Heart right ventricle (tissue), 16 donors: ENCODE results near the gene RFPL1. TPM values are rescaled to one million over a fixed set of nuclear protein-coding genes. Genes with fewer than 3 reads are reported as not detected.
"Not testable (repeated sequence)": the region's sequence is repeated elsewhere in the genome, so short reads cannot be mapped to it uniquely, and the experiment has no call there.

ENCODE experiments used
- ATAC-seq, 8 donors: fragments of 200-7000 bp; cut with Tn5 transposase; one replicate each; pipeline ENCODE4 v1.9.1; 2020; ENCODE audit warnings: mild to moderate bottlenecking in 8 of 8, moderate library complexity in 8 of 8, moderate number of reproducible peaks in 1 of 8
- DNase-seq, 2 donors: peaks; one replicate each; pipeline ENCODE4 v3.0.0-alpha.2; 2020
- H3K27ac ChIP-seq, 10 donors: fragments of 200-600 bp; sonication (generic) in 2 of 10; one replicate each; pipeline versions ENCODE4 v1.5.0 to v1.8.0; 2020 to 2022; ENCODE audit warnings: mild to moderate bottlenecking in 3 of 10
- H3K27me3 ChIP-seq, 7 donors: fragments of 200-600 bp; one replicate each; pipeline ENCODE4 v1.8.0; 2021 to 2022; ENCODE audit warnings: mild to moderate bottlenecking in 2 of 7
- H3K36me3 ChIP-seq, 9 donors: fragments of 200-600 bp; sonication (generic) in 1 of 9; one replicate each; pipeline versions ENCODE4 v1.5.0 to v1.8.0; 2020 to 2022; ENCODE audit warnings: mild to moderate bottlenecking in 2 of 9
- H3K4me1 ChIP-seq, 9 donors: fragments of 200-600 bp; sonication (generic) in 1 of 9; one replicate each; pipeline versions ENCODE4 v1.5.0 to v1.8.0; 2020 to 2022; ENCODE audit warnings: mild to moderate bottlenecking in 4 of 9
- H3K4me3 ChIP-seq, 10 donors: fragments of 200-600 bp; sonication (generic) in 2 of 10; one replicate each; pipeline versions ENCODE4 v1.5.0 to v1.8.0; 2020 to 2022; ENCODE audit warnings: mild to moderate bottlenecking in 7 of 10, moderate library complexity in 2 of 10
- H3K9me3 ChIP-seq, 11 donors: fragments of 200-600 bp in 10 of 11; sonication (generic) in 2 of 11; one replicate each; pipeline versions ENCODE4 v1.5.0 to v1.8.0; 2013 to 2022; ENCODE audit warnings: mild to moderate bottlenecking in 2 of 11, control low read depth in 1 of 11, moderate library complexity in 1 of 11
- CTCF ChIP-seq, 9 donors: fragments of 200-600 bp; sonication (generic) in 2 of 9; IDR thresholded peaks; one replicate each; pipeline versions ENCODE4 v1.5.0 to v1.8.0; 2021 to 2022; ENCODE audit warnings: antibody characterized with exemption in 9 of 9, mild to moderate bottlenecking in 5 of 9, moderate library complexity in 1 of 9
- WGBS, 2 donors: extraction: QIAGEN DNeasy Blood & Tissue Kit; methylation state at CpG; one replicate each; pipeline ENCODE4 v1.1.7; 2013; ENCODE audit warnings: inconsistent platforms in 1 of 2; 5-methylcytosine and 5-hydroxymethylcytosine counted together
- intact Hi-C, 10 donors: fragments of 100-400 bp; cut with DNase I; formaldehyde crosslinking; loops; one replicate each; pipeline versions ENCODE4 v1.11.1 to v1.14.2; 2022
- polyA plus RNA-seq, 2 donors: library from polyadenylated mRNA; stranded (reverse); fragments of 200-250 nt; gene quantifications; one replicate each; pipeline ENCODE4 v1.2.3, GENCODE V29; 2013
- total RNA-seq, 10 donors: library from RNA; stranded (reverse); fragmentation: NEBNext Ultra II Directional in 3 of 10; extraction: Animal tissue kit (Norgen Biotek cat#: 25700) in 3 of 10; gene quantifications; one replicate each; pipeline versions ENCODE4 v1.2.1 to v1.2.4, GENCODE V29; 2021 to 2023
- donor health status: Arrhythmogenic right ventricular cardiomyopathy.
- donor health status: ischemic (EF 13 %, LVEDD 7.1; RV severe dilation, severe dysfunction).
- donor health status: healthy with polysubstance abuse.
- donor health status: DM: no; HTN: yes; CAD: no.
- donor health status: DM: no; HTN: no; CAD: no.
- donor health status: ischemic (EF 25% LVEDD 6.9; RV normal size, moderate dysfunction).
- donor health status: ischemic (EF 25% LVEDD 5.7; RV mildly dilated, moderate dysfunction).
- donor health status: healthy.
- donor health status: DM: yes; HTN: yes; CAD: no.
- donor health status: Ischemic cardiomyopathy.
- donor health status: ischemic (EF 35%, LVEDD 5.7; RV mildly dilated, moderate dysfunction).
- donor health status: nonischemic (EF 11% LVEDD 7.7; RV severe dilation, severe dysfunction).
- donor health status: DM: yes; HTN: yes; CAD: no.
- donor health status: PGD.
- donor health status: ischemic (EF 29% LVEDD 5.4; RV normal size, mild dysfunction).
- donor health status: nonischemic (EF 23%, LVEDD 6.1; RV moderate dilation, normal function).

Gene RFPL1
- total and polyA plus RNA-seq, 12 donors, result not detected

- Histone ChIP-seq H3K27ac (no peak overlapping the region), H3K9me3 (no peaks in the 10 kb centered on the region), H3K4me1 (no peaks in the 10 kb centered on the region), H3K4me3 (no peak overlapping the region), H3K27me3 (peaks cover 0 to 4% (median 0%) of the 10 kb centered on the region in 7 donors), H3K36me3 (no peaks in the 10 kb centered on the region)
- DNase-seq, result no peak
- WGBS, 2 donors, result 92 to 98% methylated on average over 2 of the region's 2 CpGs
- ATAC-seq, result no peak
- TF ChIP-seq CTCF (IDR thresholded peaks at IDR 0.05), result no peak
- intact Hi-C loops, result no loop called here
Observed at GRCh38 chr22:29400576-29400975, 37.8 kb upstream of the RFPL1 start.

- H3K36me3 ChIP-seq, H3K27ac ChIP-seq, H3K9me3 ChIP-seq, ATAC-seq, H3K4me3 ChIP-seq, intact Hi-C loops, H3K27me3 ChIP-seq, DNase-seq, H3K4me1 ChIP-seq: not testable (repeated sequence)
- 60 to 69% methylated on average over 6 of the region's 6 CpGs for WGBS, 2 donors
Observed at GRCh38 chr22:29401538-29401937, 36.8 kb upstream of the RFPL1 start.

- no peak for TF ChIP-seq CTCF (IDR thresholded peaks at IDR 0.05)
- Histone ChIP-seq H3K4me3 (no peak overlapping the region), H3K36me3 (no peaks in the 10 kb centered on the region), H3K27ac (no peak overlapping the region), H3K27me3 (peaks cover 0 to 4% (median 0%) of the 10 kb centered on the region in 7 donors), H3K4me1 (no peaks in the 10 kb centered on the region), H3K9me3 (no peaks in the 10 kb centered on the region)
- DNase-seq (no peak), ATAC-seq (no peak)
- WGBS, 2 donors, result 69 to 79% methylated on average over 6 of the region's 6 CpGs
- intact Hi-C loops, result no loop called here
Observed at GRCh38 chr22:29408940-29409339, 29.4 kb upstream of the RFPL1 start.

GRCh38 chr22:29411569-29412211 lies 26.7 kb upstream of the RFPL1 start:
- ATAC-seq, H3K27me3 ChIP-seq, H3K9me3 ChIP-seq, intact Hi-C loops, DNase-seq, H3K4me3 ChIP-seq, H3K36me3 ChIP-seq, H3K27ac ChIP-seq: not testable (repeated sequence)
- 51 to 59% methylated on average over 4 of the region's 4 CpGs for WGBS, 2 donors
- H3K4me1 ChIP-seq, result peaks cover 0 to 12% (median 3%) of the 10 kb centered on the region in 9 donors

- H3K27ac ChIP-seq, DNase-seq, H3K9me3 ChIP-seq, H3K27me3 ChIP-seq, intact Hi-C loops, H3K4me3 ChIP-seq, H3K36me3 ChIP-seq: not testable (repeated sequence)
- peak in 6 of 8 donors; percentile 50 to 74 (median 64) for ATAC-seq
- TF ChIP-seq CTCF (IDR thresholded peaks at IDR 0.05), result peak; percentile 23 to 56 (median 46)
- peaks cover 0 to 12% (median 3%) of the 10 kb centered on the region in 9 donors for H3K4me1 ChIP-seq
- WGBS, 2 donors, result 16 to 24% methylated on average over 4 of the region's 4 CpGs
Observed at GRCh38 chr22:29412772-29413171, 25.6 kb upstream of the RFPL1 start.

GRCh38 chr22:29414951-29415591 lies 23.3 kb upstream of the RFPL1 start:
- ATAC-seq, result peak; percentile 53 to 88 (median 78)
- peak; percentile 23 to 27 for DNase-seq
- H3K4me3 ChIP-seq, result peak overlapping the region; percentile 7 to 69 (median 52)
- peaks cover 0 to 12% (median 3%) of the 10 kb centered on the region in 9 donors for H3K4me1 ChIP-seq
- intact Hi-C loops, H3K27me3 ChIP-seq, H3K9me3 ChIP-seq, H3K36me3 ChIP-seq: not testable (repeated sequence)
- H3K27ac ChIP-seq, result peak overlapping the region; percentile 35 to 87 (median 71)
- 39 to 50% methylated on average over 23 of the region's 23 CpGs for WGBS, 2 donors

- WGBS, 2 donors, result 71 to 72% methylated on average over 5 of the region's 5 CpGs
Observed at GRCh38 chr22:29418704-29419103, 19.7 kb upstream of the RFPL1 start.

More at GRCh38 chr22:29418704-29419103, 19.7 kb upstream of the RFPL1 start:
- ATAC-seq, H3K9me3 ChIP-seq, intact Hi-C loops, H3K27ac ChIP-seq, H3K36me3 ChIP-seq, H3K27me3 ChIP-seq, DNase-seq, H3K4me3 ChIP-seq: not testable (repeated sequence)
- peaks cover 0 to 12% (median 3%) of the 10 kb centered on the region in 9 donors for H3K4me1 ChIP-seq
